ENCODE measurements around the gene ALDH1L1.

- TF ChIP-seq POLR2A (IDR thresholded peaks at IDR 0.05) (no peak), EP300 (IDR thresholded peaks at IDR 0.05; ENCODE audit: low read depth) (no peak), CTCF (IDR thresholded peaks at IDR 0.05) (no peak)
Observed at GRCh38 chr3:126152458-126152857, 27.9 kb downstream of the ALDH1L1 start.

Measured in transverse colon (tissue), 3 donors.